Measurements from ENCODE around the gene LRFN3.

DNA sequence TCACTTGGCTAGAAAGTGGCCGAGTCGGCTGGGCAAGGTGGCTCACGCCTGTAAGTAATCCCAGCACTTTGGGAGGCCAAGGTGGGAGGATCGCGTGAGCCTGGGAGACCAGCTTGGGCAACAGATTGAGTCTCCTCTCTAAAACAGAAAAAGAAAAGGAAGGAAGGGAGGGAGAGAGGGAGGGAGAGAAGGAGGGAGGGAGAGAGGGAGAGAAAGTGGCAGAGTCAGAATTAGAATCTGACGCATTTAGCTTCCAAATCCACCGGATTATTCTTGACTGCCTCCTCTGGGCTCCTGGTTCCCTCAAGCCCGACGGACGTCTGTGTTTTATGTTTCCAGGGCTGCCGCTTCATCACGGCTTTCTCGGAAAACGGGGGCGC lies 22.5 kb downstream of the LRFN3 start:
- TF ChIP-seq, protein P1, sequence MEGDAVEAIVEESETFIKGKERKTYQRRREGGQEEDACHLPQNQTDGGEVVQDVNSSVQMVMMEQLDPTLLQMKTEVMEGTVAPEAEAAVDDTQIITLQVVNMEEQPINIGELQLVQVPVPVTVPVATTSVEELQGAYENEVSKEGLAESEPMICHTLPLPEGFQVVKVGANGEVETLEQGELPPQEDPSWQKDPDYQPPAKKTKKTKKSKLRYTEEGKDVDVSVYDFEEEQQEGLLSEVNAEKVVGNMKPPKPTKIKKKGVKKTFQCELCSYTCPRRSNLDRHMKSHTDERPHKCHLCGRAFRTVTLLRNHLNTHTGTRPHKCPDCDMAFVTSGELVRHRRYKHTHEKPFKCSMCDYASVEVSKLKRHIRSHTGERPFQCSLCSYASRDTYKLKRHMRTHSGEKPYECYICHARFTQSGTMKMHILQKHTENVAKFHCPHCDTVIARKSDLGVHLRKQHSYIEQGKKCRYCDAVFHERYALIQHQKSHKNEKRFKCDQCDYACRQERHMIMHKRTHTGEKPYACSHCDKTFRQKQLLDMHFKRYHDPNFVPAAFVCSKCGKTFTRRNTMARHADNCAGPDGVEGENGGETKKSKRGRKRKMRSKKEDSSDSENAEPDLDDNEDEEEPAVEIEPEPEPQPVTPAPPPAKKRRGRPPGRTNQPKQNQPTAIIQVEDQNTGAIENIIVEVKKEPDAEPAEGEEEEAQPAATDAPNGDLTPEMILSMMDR (IDR thresholded peaks at IDR 0.05), result no peak
- TF ChIP-seq HMGXB4 (CRISPR knock-in tag; IDR thresholded peaks at IDR 0.05), result no peak
- TF ChIP-seq, protein P2, sequence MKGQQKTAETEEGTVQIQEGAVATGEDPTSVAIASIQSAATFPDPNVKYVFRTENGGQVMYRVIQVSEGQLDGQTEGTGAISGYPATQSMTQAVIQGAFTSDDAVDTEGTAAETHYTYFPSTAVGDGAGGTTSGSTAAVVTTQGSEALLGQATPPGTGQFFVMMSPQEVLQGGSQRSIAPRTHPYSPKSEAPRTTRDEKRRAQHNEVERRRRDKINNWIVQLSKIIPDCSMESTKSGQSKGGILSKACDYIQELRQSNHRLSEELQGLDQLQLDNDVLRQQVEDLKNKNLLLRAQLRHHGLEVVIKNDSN (CRISPR knock-in tag; IDR thresholded peaks at IDR 0.05), result no peak
- TF ChIP-seq, protein P3, sequence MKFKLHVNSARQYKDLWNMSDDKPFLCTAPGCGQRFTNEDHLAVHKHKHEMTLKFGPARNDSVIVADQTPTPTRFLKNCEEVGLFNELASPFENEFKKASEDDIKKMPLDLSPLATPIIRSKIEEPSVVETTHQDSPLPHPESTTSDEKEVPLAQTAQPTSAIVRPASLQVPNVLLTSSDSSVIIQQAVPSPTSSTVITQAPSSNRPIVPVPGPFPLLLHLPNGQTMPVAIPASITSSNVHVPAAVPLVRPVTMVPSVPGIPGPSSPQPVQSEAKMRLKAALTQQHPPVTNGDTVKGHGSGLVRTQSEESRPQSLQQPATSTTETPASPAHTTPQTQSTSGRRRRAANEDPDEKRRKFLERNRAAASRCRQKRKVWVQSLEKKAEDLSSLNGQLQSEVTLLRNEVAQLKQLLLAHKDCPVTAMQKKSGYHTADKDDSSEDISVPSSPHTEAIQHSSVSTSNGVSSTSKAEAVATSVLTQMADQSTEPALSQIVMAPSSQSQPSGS (CRISPR knock-in tag; IDR thresholded peaks at IDR 0.05; ENCODE audit: borderline replicate concordance, low read depth), result no peak
- TF ChIP-seq FOXP1 (CRISPR knock-in tag; IDR thresholded peaks at IDR 0.05; ENCODE audit: borderline replicate concordance), result no peak
- TF ChIP-seq HMGA2 (CRISPR knock-in tag; IDR thresholded peaks at IDR 0.05), result no peak
- TF ChIP-seq, protein P4, sequence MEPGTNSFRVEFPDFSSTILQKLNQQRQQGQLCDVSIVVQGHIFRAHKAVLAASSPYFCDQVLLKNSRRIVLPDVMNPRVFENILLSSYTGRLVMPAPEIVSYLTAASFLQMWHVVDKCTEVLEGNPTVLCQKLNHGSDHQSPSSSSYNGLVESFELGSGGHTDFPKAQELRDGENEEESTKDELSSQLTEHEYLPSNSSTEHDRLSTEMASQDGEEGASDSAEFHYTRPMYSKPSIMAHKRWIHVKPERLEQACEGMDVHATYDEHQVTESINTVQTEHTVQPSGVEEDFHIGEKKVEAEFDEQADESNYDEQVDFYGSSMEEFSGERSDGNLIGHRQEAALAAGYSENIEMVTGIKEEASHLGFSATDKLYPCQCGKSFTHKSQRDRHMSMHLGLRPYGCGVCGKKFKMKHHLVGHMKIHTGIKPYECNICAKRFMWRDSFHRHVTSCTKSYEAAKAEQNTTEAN (CRISPR knock-in tag; IDR thresholded peaks at IDR 0.05), result no peak
- no peak for TF ChIP-seq CREB1 (CRISPR knock-in tag; IDR thresholded peaks at IDR 0.05)
- TF ChIP-seq TCF7 (CRISPR knock-in tag; IDR thresholded peaks at IDR 0.05; ENCODE audit: low read depth), result no peak
- no peak for TF ChIP-seq ATF3 (CRISPR knock-in tag; conservative IDR thresholded peaks at IDR 0.05)
- no peak for TF ChIP-seq NFYB (CRISPR knock-in tag; conservative IDR thresholded peaks at IDR 0.05; ENCODE audit: low read depth)
- no peak for TF ChIP-seq E2F1 (CRISPR knock-in tag; IDR thresholded peaks at IDR 0.05)
- no peak for TF ChIP-seq TEAD4 (CRISPR knock-in tag; IDR thresholded peaks at IDR 0.05)

All from WTC11 (cell line).